ENCODE data around the gene RAB20.
"Not testable (repeated sequence)": the region's sequence is repeated elsewhere in the genome, so short reads cannot be mapped to it uniquely, and the experiment has no call there.

RAB20 gene

GRCh38 chr13:110491869-110492678 lies 69.4 kb downstream of the RAB20 start:
- DNase-seq (ENCODE audit: low read depth, low spot score): no peak

- no peak for DNase-seq (ENCODE audit: low read depth, low spot score)
These were observed 71.3 kb downstream of the RAB20 start for GRCh38 chr13:110490009-110490770.

GRCh38 chr13:110486880-110487279 lies 74.6 kb downstream of the RAB20 start:
- DNase-seq (ENCODE audit: low read depth, low spot score): not testable (repeated sequence)

- DNase-seq (ENCODE audit: low read depth, low spot score): no peak
These were observed 75.3 kb downstream of the RAB20 start for GRCh38 chr13:110486061-110486715.

- DNase-seq (ENCODE audit: low read depth, low spot score): no peak
These were observed 75.9 kb downstream of the RAB20 start for GRCh38 chr13:110485604-110486003.

GRCh38 chr13:110484290-110485048 lies 77.1 kb downstream of the RAB20 start:
- no peak for DNase-seq (ENCODE audit: low read depth, low spot score)

GRCh38 chr13:110483386-110483968 lies 78.0 kb downstream of the RAB20 start:
- DNase-seq (ENCODE audit: low read depth, low spot score): no peak

GRCh38 chr13:110480161-110480560 lies 81.4 kb downstream of the RAB20 start:
- no peak for DNase-seq (ENCODE audit: low read depth, low spot score)

- no peak for DNase-seq (ENCODE audit: low read depth, low spot score)
These were observed 81.9 kb downstream of the RAB20 start for GRCh38 chr13:110479648-110480047.

GRCh38 chr13:110479215-110479545 lies 82.3 kb downstream of the RAB20 start:
- no peak for DNase-seq (ENCODE audit: low read depth, low spot score)

- DNase-seq (ENCODE audit: low read depth, low spot score): no peak
These were observed 82.9 kb downstream of the RAB20 start for GRCh38 chr13:110478405-110479214.

- DNase-seq (ENCODE audit: low read depth, low spot score): no peak
These were observed 83.7 kb downstream of the RAB20 start for GRCh38 chr13:110477706-110478245.

- no peak for DNase-seq (ENCODE audit: low read depth, low spot score)
These were observed 85.3 kb downstream of the RAB20 start for GRCh38 chr13:110476220-110476617.

- no peak for DNase-seq (ENCODE audit: low read depth, low spot score)
These were observed 85.8 kb downstream of the RAB20 start for GRCh38 chr13:110475550-110476219.

- DNase-seq (ENCODE audit: low read depth, low spot score): no peak
These were observed 86.4 kb downstream of the RAB20 start for GRCh38 chr13:110475117-110475516.

GRCh38 chr13:110474713-110475112 lies 86.8 kb downstream of the RAB20 start:
- no peak for DNase-seq (ENCODE audit: low read depth, low spot score)

Measured in activated CD4-positive, CD25-positive, alpha-beta regulatory T cell treated with anti-CD3 and anti-CD28 coated beads, Interleukin-2, amount 50 U/mL, for 16 hours (primary cell).